ENCODE measurements around the gene NSD2. TPM values are rescaled to one million over a fixed set of nuclear protein-coding genes. Genes with fewer than 3 reads are reported as not detected.

NSD2 gene
- total and polyA plus RNA-seq, 9 of the 15 experiments (the other 6 are each of a cell fraction or from before 2014, with no cell fraction given) = 6.4 to 126 (median 58.8) TPM

GRCh38 chr4:1940566-1940965, 69.4 kb downstream of the NSD2 start:
- intact Hi-C loops (cut with micrococcal nuclease) = no loop called here
- H3K9me3 ChIP-seq (replicated peaks; ENCODE audit: control insufficient read depth, insufficient read depth, low read depth, low read length) = no peaks in the 10 kb centered on the region
- TF ChIP-seq CXXC5 (CRISPR knock-in tag; IDR thresholded peaks at IDR 0.05) = no peak
- no peak for TF ChIP-seq ZNF696 (CRISPR knock-in tag; conservative IDR thresholded peaks at IDR 0.05)
- no peak for TF ChIP-seq MITF (IDR thresholded peaks at IDR 0.05)
- TF ChIP-seq ZNF280A (IDR thresholded peaks at IDR 0.05; ENCODE audit: low read depth, partially characterized antibody) = no peak
- TF ChIP-seq SMAD1 (IDR thresholded peaks at IDR 0.05; ENCODE audit: low read depth, low read length, partially characterized antibody) = no peak
- no peak for TF ChIP-seq NR1H2 (CRISPR knock-in tag; IDR thresholded peaks at IDR 0.05)
- no peak for TF ChIP-seq FIP1L1 (IDR thresholded peaks at IDR 0.05; ENCODE audit: low read depth, low read length, poor library complexity, severe bottlenecking)
- no peak for TF ChIP-seq BCL6 (CRISPR knock-in tag; IDR thresholded peaks at IDR 0.05)
- TF ChIP-seq E2F4 (CRISPR knock-in tag; IDR thresholded peaks at IDR 0.05; ENCODE audit: low read depth) = no peak
- no peak for TF ChIP-seq ZFP91 (CRISPR knock-in tag; IDR thresholded peaks at IDR 0.05)
- no peak for TF ChIP-seq MYC (IDR thresholded peaks at IDR 0.05; ENCODE audit: low read depth, low read length)
- no peak for TF ChIP-seq MYC (CRISPR knock-in tag; IDR thresholded peaks at IDR 0.05; ENCODE audit: borderline replicate concordance, low read depth)
- TF ChIP-seq MCM3 (IDR thresholded peaks at IDR 0.05) = no peak
- no peaks in the 10 kb centered on the region for H3K9me1 ChIP-seq (ENCODE audit: control insufficient read depth, insufficient read depth, low read length)
- no peak overlapping the region for H3K4me2 ChIP-seq (ENCODE audit: insufficient read depth, low read length)
- peaks cover 89% of the 10 kb centered on the region for H3K36me3 ChIP-seq (ENCODE audit: control insufficient read depth, insufficient read depth, low read length)
- ChIA-PET POLR2A (interaction anchor here (0.7 to 0.9 kb wide), 2 partner anchors 200 to 229 kb away, joined by 3 read pairs; partner anchors contain the start of gene SLBP), CTCF (ENCODE audit: low intra/inter-chr PET ratio) (no interaction called here)
- H3K4me1 ChIP-seq (replicated peaks in 1 of 2; ENCODE audit: control insufficient read depth in 2 of 2, insufficient read depth in 2 of 2, low read length in 2 of 2) = no peaks in the 10 kb centered on the region; a peak in 1 of 5 replicates
- H3K9ac ChIP-seq (ENCODE audit: insufficient read depth in 1 of 2, low read depth in 2 of 2, low read length in 2 of 2) = peak overlapping the region in 1 of 2 experiments; percentile 11; a peak in 1 of 4 replicates
- 97% methylated on average over 7 of the region's 7 CpGs for WGBS (ENCODE audit: insufficient coverage, low coverage, missing lambda C conversion rate)
- no peaks in the 10 kb centered on the region; the same call in 2 of the 3 replicates for H3K79me2 ChIP-seq (ENCODE audit: control insufficient read depth, insufficient read depth, low read length)
- no peak for ATAC-seq
- FAIRE-seq = no peak
- no peak overlapping the region for H2AFZ ChIP-seq (ENCODE audit: low read depth, low read length)
- DNase-seq (ENCODE audit: extremely low read depth in 1 of 4, low spot score in 3 of 4) = no peak
- H3K4me3 ChIP-seq = no peak overlapping the region
- H3K27me3 ChIP-seq (ENCODE audit: control insufficient read depth in 2 of 2, insufficient read depth in 2 of 2, low read length in 2 of 2) = no peaks in the 10 kb centered on the region
- in situ Hi-C loops (cut with MboI) = no loop called here
- H3K27ac ChIP-seq (ENCODE audit: extremely low read depth, low read depth, low read length) = no peak overlapping the region
- BruUV-seq (replicated peaks) = no TSS peak
- 0 out of 2 replicates have a peak, but pooled peaks cover 4% of the 10 kb centered on the region for H4K20me1 ChIP-seq (replicated peaks; ENCODE audit: control insufficient read depth, insufficient read depth, low read length)

Measured in K562 (cell line).